HFFc6 (cell line): Measurements from ENCODE around the gene MYO19. TPM values are rescaled to one million over a fixed set of nuclear protein-coding genes. Genes with fewer than 3 reads are reported as not detected.

Source experiments
- DNase-seq: peaks from one replicate; pipeline ENCODE4 v3.0.0-alpha.2; 2018
- H3K27ac Mint-ChIP-seq: 2 replicates; pipeline ENCODE4 v1.8.0; 2020; ENCODE audit warnings: mild to moderate bottlenecking, mixed read lengths
- H3K27me3 Mint-ChIP-seq: 2 replicates; pipeline ENCODE4 v1.8.0; 2021; ENCODE audit warnings: mild to moderate bottlenecking, moderate library complexity, mixed read lengths; ENCODE audit not compliant: insufficient read depth
- H3K36me3 Mint-ChIP-seq: 2 replicates; pipeline ENCODE4 v1.8.0; 2021; ENCODE audit warnings: low read depth, mixed read lengths
- H3K4me1 Mint-ChIP-seq: 2 replicates; pipeline ENCODE4 v1.8.0; 2020; ENCODE audit warnings: low read depth, mixed read lengths
- H3K4me3 Mint-ChIP-seq: 2 replicates; pipeline ENCODE4 v1.8.0; 2020; ENCODE audit warnings: mild to moderate bottlenecking, moderate library complexity, mixed read lengths
- H3K9me3 Mint-ChIP-seq: 2 replicates; pipeline ENCODE4 v1.8.0; 2020; ENCODE audit warnings: mild to moderate bottlenecking, mixed read lengths
- CTCF ChIP-seq: fragments of 200-600 bp; sonication (generic); IDR thresholded peaks from 2 replicates; pipeline ENCODE4 v1.5.0; 2021; ENCODE audit warnings: antibody characterized with exemption, mild to moderate bottlenecking
- total RNA-seq, 6 experiments: library from RNA; stranded (reverse); fragmentation: NEBNext Ultra II Directional; extraction: Animal tissue kit (Norgen Biotek cat#: 25700); gene quantifications; 2 replicates in 1 of 6; 3 replicates in 5 of 6; pipeline ENCODE4 v1.2.3, GENCODE V29; 2021

The MYO19 gene
- total RNA-seq, 6 experiments from 2014 or later = 32.4 to 45.9 (median 38.4) TPM

DNA sequence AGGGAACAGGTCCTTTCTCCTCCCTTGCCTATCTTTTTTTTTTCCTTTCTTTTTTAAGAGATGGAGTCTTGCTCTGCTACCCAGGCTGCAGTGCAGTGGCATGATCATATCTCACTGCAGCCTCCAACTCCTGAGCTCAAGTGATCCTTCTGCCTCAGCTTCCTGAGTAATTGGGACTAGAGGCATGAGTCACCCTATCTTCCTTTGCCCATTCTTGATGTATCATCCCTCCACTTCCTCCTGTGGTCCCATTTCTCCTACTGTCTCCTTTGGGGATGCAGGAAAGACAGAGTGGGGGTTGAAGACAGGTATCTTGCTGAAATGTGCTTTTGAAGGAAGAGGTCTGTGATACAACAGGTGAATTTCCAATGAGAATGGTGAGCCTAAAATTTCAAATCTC lies 5.5 kb downstream of the MYO19 start:
- H3K4me3 Mint-ChIP-seq = peak overlapping the region; percentile 3; the same call in 1 of the 2 replicates
- H3K36me3 Mint-ChIP-seq = peaks cover 51% of the 10 kb centered on the region
- H3K27ac Mint-ChIP-seq = peak overlapping the region; percentile 62
- peak; percentile 76 for DNase-seq
- no peak for TF ChIP-seq CTCF
- no peaks in the 10 kb centered on the region for H3K27me3 Mint-ChIP-seq
- no peaks in the 10 kb centered on the region for H3K9me3 Mint-ChIP-seq
- H3K4me1 Mint-ChIP-seq = peaks cover 55% of the 10 kb centered on the region

DNA sequence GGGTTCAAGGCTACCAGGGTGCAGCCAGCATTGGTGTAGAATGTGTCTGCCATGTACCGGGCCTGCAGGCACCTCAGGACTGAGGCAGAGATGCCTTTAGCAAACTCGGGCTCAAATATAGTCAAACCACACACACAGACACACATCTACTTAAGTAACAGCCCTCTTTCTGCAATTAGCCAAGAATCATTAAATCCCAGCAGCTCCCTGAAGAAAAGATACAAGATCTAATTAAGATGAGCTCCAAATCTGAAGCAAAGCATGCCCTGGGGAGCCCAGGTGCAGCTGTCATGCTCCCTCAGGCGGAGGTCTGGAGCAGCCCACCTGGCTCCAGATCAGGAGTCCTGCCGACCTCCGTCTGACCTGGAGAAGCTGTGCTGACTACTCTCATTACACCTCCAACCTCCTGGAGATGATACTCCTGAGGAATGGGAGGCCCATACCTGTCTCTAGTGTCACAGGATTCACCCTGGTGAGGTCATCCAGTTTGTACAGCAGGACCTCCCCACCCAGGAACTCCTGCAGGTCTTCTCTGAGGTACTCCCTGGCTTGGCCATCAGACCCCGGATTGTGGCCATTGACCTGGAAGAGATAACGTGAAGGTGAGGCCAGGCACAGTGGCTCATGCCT lies 6.9 kb downstream of the MYO19 start:
- DNase-seq = no peak
- peaks cover 43% of the 10 kb centered on the region for H3K4me1 Mint-ChIP-seq
- no peaks in the 10 kb centered on the region for H3K9me3 Mint-ChIP-seq
- H3K27me3 Mint-ChIP-seq = no peaks in the 10 kb centered on the region
- H3K27ac Mint-ChIP-seq = no peak overlapping the region
- peaks cover 39% of the 10 kb centered on the region for H3K36me3 Mint-ChIP-seq
- H3K4me3 Mint-ChIP-seq = no peak overlapping the region
- TF ChIP-seq CTCF = no peak

- no peak overlapping the region for H3K4me3 Mint-ChIP-seq
- no peaks in the 10 kb centered on the region for H3K27me3 Mint-ChIP-seq
- peaks cover 33% of the 10 kb centered on the region for H3K36me3 Mint-ChIP-seq
- H3K4me1 Mint-ChIP-seq = peaks cover 37% of the 10 kb centered on the region
- TF ChIP-seq CTCF = no peak
- peak overlapping the region; percentile 30; the same call in 1 of the 2 replicates for H3K27ac Mint-ChIP-seq
- no peaks in the 10 kb centered on the region for H3K9me3 Mint-ChIP-seq
- DNase-seq = no peak
Observed at GRCh38 chr17:36525888-36526287, 8.8 kb downstream of the MYO19 start.

GRCh38 chr17:36525113-36525512 lies 9.6 kb downstream of the MYO19 start:
- peak overlapping the region; percentile 76 for H3K27ac Mint-ChIP-seq
- H3K4me3 Mint-ChIP-seq = no peak overlapping the region; the same call in 1 of the 2 replicates
- no peak for TF ChIP-seq CTCF
- peaks cover 37% of the 10 kb centered on the region for H3K4me1 Mint-ChIP-seq
- H3K27me3 Mint-ChIP-seq = no peaks in the 10 kb centered on the region
- H3K36me3 Mint-ChIP-seq = peaks cover 40% of the 10 kb centered on the region
- no peak for DNase-seq
- no peaks in the 10 kb centered on the region for H3K9me3 Mint-ChIP-seq

- Mint-ChIP-seq H3K36me3 (peaks cover 40% of the 10 kb centered on the region), H3K4me1 (peaks cover 34% of the 10 kb centered on the region), H3K27me3 (no peaks in the 10 kb centered on the region), H3K27ac (peak overlapping the region; percentile 76), H3K9me3 (no peaks in the 10 kb centered on the region), H3K4me3 (no peak overlapping the region)
- peak; percentile 52 for DNase-seq
- TF ChIP-seq CTCF = no peak
Observed at GRCh38 chr17:36524428-36524876, 10.2 kb downstream of the MYO19 start.
